Bronchial epithelial cell (primary cell): ENCODE measurements around the gene CCNI. TPM values are rescaled to one million over a fixed set of nuclear protein-coding genes. Genes with fewer than 3 reads are reported as not detected.
"Not testable (repeated sequence)": the region's sequence is repeated elsewhere in the genome, so short reads cannot be mapped to it uniquely, and the experiment has no call there.

Source experiments
- DNase-seq: peaks from one replicate; pipeline ENCODE4 v3.0.0-alpha.2; 2010; ENCODE audit warnings: low read depth
- FAIRE-seq: peaks from 2 replicates; lab custom pipeline; 2011; peaks lifted over from hg19 to GRCh38; lab: Jason Lieb, UNC
- H3K27me3 ChIP-seq: 2 replicates; pipeline ENCODE4 v1.5.1; 2011; ENCODE audit warnings: low read length; ENCODE audit not compliant: control insufficient read depth, insufficient read depth
- H3K36me3 ChIP-seq: 2 replicates; pipeline ENCODE4 v1.5.1; 2011; ENCODE audit warnings: low read length; ENCODE audit not compliant: control insufficient read depth, insufficient read depth
- H3K4me3 ChIP-seq: 2 replicates; pipeline ENCODE4 v1.5.1; 2011; ENCODE audit warnings: mild to moderate bottlenecking, low read depth, low read length, control low read depth
- CTCF ChIP-seq: IDR thresholded peaks from 2 replicates; pipeline ENCODE4 v1.5.1; 2011; ENCODE audit warnings: mild to moderate bottlenecking, moderate library complexity, low read length, control low read depth, inconsistent platforms; ENCODE audit not compliant: insufficient read depth, severe bottlenecking
- total RNA-seq: library from RNA; depleted of rRNA; stranded (reverse); fragments of >200 nt; gene quantifications from 2 replicates; pipeline ENCODE4 v1.2.1, GENCODE V29; 2014

Gene CCNI
- total RNA-seq, 1 donor from 2014 or later, result 181 TPM

GRCh38 chr4:77040270-77040669, 35.5 kb downstream of the CCNI start:
- FAIRE-seq (no peak), DNase-seq (peak; percentile 77)
- no peak for TF ChIP-seq CTCF
- no peak overlapping the region for H3K4me3 ChIP-seq
- no peaks in the 10 kb centered on the region for H3K27me3 ChIP-seq
- peaks cover 3% of the 10 kb centered on the region for H3K36me3 ChIP-seq

- Histone ChIP-seq H3K27me3 (no peaks in the 10 kb centered on the region), H3K36me3 (peaks cover 3% of the 10 kb centered on the region), H3K4me3 (no peak overlapping the region)
- FAIRE-seq, result no peak
- no peak for TF ChIP-seq CTCF
- DNase-seq, result no peak
Measured at GRCh38 chr4:77039796-77040195, 36.0 kb downstream of the CCNI start.

GRCh38 chr4:77037736-77038135, 38.1 kb downstream of the CCNI start:
- FAIRE-seq (no peak), DNase-seq (no peak)
- Histone ChIP-seq H3K4me3 (no peak overlapping the region), H3K27me3 (no peaks in the 10 kb centered on the region), H3K36me3 (peaks cover 3% of the 10 kb centered on the region)
- no peak for TF ChIP-seq CTCF

- not testable (repeated sequence) for H3K36me3 ChIP-seq, H3K4me3 ChIP-seq, DNase-seq, FAIRE-seq, H3K27me3 ChIP-seq
Measured at GRCh38 chr4:77037168-77037567, 38.6 kb downstream of the CCNI start.

GRCh38 chr4:77036206-77036605, 39.6 kb downstream of the CCNI start:
- FAIRE-seq (no peak), DNase-seq (no peak)
- Histone ChIP-seq H3K4me3 (no peak overlapping the region), H3K36me3 (peaks cover 4% of the 10 kb centered on the region), H3K27me3 (no peaks in the 10 kb centered on the region)
- TF ChIP-seq CTCF, result no peak

GRCh38 chr4:77035153-77035552, 40.6 kb downstream of the CCNI start:
- DNase-seq (no peak), FAIRE-seq (no peak)
- no peak for TF ChIP-seq CTCF
- Histone ChIP-seq H3K4me3 (no peak overlapping the region), H3K27me3 (no peaks in the 10 kb centered on the region), H3K36me3 (peaks cover 4% of the 10 kb centered on the region)
